ENCODE results near the gene RGL1.

DNA sequence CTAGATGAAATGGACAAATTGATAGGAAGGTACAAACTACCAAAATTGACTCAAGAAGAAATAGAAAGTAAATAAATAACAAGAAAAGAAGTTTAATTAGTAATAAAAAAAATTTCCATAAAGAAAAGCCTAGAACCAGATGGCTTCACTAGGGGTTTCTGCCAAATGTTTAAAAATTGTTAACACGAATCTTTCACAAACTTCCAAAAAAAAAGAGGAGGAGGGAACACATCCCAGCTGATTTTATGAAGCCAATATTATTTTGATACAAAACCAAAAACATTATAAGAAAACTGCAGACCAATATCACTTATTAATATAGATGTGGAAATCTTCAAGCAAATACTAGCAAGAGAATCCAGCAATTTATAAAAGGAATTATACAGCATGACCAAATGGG, 143.1 kb downstream of the RGL1 start:
- TF ChIP-seq POLR2A (IDR thresholded peaks at IDR 0.05) (no peak), EP300 (IDR thresholded peaks at IDR 0.05; ENCODE audit: low read depth) (no peak), POLR2AphosphoS5 (IDR thresholded peaks at IDR 0.05) (no peak)
- TF ChIP-seq, protein P1, sequence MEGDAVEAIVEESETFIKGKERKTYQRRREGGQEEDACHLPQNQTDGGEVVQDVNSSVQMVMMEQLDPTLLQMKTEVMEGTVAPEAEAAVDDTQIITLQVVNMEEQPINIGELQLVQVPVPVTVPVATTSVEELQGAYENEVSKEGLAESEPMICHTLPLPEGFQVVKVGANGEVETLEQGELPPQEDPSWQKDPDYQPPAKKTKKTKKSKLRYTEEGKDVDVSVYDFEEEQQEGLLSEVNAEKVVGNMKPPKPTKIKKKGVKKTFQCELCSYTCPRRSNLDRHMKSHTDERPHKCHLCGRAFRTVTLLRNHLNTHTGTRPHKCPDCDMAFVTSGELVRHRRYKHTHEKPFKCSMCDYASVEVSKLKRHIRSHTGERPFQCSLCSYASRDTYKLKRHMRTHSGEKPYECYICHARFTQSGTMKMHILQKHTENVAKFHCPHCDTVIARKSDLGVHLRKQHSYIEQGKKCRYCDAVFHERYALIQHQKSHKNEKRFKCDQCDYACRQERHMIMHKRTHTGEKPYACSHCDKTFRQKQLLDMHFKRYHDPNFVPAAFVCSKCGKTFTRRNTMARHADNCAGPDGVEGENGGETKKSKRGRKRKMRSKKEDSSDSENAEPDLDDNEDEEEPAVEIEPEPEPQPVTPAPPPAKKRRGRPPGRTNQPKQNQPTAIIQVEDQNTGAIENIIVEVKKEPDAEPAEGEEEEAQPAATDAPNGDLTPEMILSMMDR (IDR thresholded peaks at IDR 0.05) = no peak
